Stomach (tissue), 4 donors: Measurements from ENCODE around the gene PLXNA2.

ENCODE experiments used
- POLR2A ChIP-seq, 4 donors: fragments of 450-650 bp; IDR thresholded peaks; one replicate each; pipeline ENCODE4 v1.6.1; 2016; ENCODE audit warnings: antibody characterized with exemption in 4 of 4, control low read depth in 2 of 4, mild to moderate bottlenecking in 1 of 4, moderate library complexity in 1 of 4
- TF ChIP-seq, protein P1 (sequence below), 7 experiments: fragments of 450-650 bp in 4 of 7; fragments of 200-600 bp in 3 of 7; sonication (generic) in 3 of 7; IDR thresholded peaks; one replicate each; pipeline ENCODE4 v1.5.1; 2016 to 2019; ENCODE audit warnings: antibody characterized with exemption in 7 of 7, control low read depth in 2 of 7, mild to moderate bottlenecking in 1 of 7

GRCh38 chr1:207973898-207974568 lies 270.2 kb downstream of the PLXNA2 start:
- TF ChIP-seq, protein P1, sequence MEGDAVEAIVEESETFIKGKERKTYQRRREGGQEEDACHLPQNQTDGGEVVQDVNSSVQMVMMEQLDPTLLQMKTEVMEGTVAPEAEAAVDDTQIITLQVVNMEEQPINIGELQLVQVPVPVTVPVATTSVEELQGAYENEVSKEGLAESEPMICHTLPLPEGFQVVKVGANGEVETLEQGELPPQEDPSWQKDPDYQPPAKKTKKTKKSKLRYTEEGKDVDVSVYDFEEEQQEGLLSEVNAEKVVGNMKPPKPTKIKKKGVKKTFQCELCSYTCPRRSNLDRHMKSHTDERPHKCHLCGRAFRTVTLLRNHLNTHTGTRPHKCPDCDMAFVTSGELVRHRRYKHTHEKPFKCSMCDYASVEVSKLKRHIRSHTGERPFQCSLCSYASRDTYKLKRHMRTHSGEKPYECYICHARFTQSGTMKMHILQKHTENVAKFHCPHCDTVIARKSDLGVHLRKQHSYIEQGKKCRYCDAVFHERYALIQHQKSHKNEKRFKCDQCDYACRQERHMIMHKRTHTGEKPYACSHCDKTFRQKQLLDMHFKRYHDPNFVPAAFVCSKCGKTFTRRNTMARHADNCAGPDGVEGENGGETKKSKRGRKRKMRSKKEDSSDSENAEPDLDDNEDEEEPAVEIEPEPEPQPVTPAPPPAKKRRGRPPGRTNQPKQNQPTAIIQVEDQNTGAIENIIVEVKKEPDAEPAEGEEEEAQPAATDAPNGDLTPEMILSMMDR (IDR thresholded peaks at IDR 0.05) = no peak
- no peak for TF ChIP-seq POLR2A (IDR thresholded peaks at IDR 0.05)
